GM18873 (cell line): ENCODE results near the gene IGBP1.
"Not testable (repeated sequence)": the region's sequence is repeated elsewhere in the genome, so short reads cannot be mapped to it uniquely, and the experiment has no call there.

Experiments
- ATAC-seq: cut with Tn5 transposase; IDR thresholded peaks from one replicate; pipeline ENCODE4 v1.9.1; 2021; ENCODE audit warnings: mild to moderate bottlenecking, moderate library complexity, moderate number of reproducible peaks; ENCODE audit not compliant: unreplicated experiment, low FRiP score

IGBP1 gene

DNA sequence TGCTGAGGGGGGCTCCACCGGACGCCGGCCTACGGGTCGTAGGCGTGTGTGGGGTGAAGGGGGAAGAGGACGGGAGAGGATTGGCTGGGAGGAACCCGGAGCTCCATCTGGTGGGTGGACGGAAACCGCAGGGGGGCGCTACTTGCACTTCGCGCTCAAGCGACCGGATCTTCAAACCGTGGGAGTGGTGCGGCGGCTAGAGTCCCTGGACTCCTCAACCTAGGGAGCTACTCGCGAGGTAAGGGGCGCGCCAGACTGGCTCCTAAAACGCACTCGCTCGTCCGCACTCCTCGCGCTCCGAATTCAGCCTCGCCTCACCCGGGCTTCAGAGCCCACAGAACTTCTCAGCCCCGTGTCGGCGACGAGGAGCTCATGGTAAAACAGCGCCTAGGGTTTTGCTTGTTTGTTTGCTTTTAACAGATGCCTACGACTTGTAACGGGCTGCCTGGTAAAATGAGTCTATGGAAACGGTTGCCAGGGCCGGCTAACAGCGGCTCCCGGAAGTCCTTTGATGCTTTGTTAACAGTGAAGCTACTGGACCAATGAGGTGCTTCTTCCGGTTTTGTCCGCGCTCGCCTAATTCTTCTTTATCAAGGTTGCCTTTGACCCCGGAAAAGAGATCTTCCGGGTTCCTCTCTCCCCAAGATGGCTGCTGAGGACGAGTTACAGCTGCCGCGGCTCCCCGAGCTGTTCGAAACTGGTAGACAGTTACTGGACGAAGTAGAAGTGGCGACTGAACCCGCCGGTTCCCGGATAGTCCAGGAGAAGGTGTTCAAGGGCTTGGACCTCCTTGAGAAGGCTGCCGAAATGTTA, at the start of gene IGBP1:
Gene IGBP1, plus strand, starts transcription at position 145 of the 813 bp plus-strand sequence. Its CDS starts 501 bp downstream, at position 646.
- peak; percentile 85 for ATAC-seq

GRCh38 chrX:70084592-70085240, 48.5 kb upstream of the IGBP1 start:
- ATAC-seq = no peak

GRCh38 chrX:70087857-70088630, 45.2 kb upstream of the IGBP1 start:
- ATAC-seq = no peak

GRCh38 chrX:70088751-70089150, 44.5 kb upstream of the IGBP1 start:
- ATAC-seq = no peak

- ATAC-seq = no peak
Measured at GRCh38 chrX:70089604-70090297, 43.5 kb upstream of the IGBP1 start.

GRCh38 chrX:70092247-70092646, 41.0 kb upstream of the IGBP1 start:
- ATAC-seq = peak; percentile 57

DNA sequence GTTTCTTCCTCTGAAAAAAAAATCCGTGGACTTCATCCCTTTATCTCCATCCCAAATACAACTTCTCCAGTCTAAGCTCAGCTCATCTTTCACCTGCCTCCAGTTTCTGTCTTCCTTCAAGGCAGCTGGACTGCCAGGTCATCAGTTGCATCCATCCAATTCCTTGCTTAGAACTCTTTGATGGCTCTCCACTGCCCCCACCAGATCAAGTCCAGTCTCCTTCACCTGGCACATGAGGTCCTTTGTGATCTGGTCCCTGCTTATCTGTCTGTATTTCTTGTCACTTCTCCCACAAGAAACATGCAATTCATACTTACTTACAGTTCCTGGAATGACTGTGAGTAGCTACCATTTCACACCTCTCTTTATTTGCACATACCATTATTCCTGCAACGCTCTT, 37.2 kb upstream of the IGBP1 start:
- no peak for ATAC-seq

DNA sequence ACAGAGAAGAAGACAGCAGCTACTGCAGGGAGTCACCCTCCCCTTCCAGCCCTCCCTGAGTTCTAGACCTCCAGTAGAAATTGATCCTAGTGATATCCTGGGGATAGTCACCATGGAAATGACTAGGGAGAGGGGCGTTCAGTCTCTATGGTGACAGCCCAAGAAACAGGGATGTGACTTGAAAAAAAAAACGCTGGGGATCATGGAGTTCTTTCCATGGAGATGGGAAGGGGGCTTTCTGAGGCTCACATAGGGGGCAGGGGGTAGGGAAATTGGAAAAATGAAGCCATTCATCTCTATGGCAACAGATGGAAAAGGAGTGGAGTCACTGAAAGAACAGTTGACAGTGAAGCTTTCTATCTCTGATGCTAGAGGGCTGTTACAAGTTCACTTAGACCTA, 28.0 kb upstream of the IGBP1 start:
- ATAC-seq = no peak

GRCh38 chrX:70111436-70112026, 21.7 kb upstream of the IGBP1 start:
- ATAC-seq = not testable (repeated sequence)

DNA sequence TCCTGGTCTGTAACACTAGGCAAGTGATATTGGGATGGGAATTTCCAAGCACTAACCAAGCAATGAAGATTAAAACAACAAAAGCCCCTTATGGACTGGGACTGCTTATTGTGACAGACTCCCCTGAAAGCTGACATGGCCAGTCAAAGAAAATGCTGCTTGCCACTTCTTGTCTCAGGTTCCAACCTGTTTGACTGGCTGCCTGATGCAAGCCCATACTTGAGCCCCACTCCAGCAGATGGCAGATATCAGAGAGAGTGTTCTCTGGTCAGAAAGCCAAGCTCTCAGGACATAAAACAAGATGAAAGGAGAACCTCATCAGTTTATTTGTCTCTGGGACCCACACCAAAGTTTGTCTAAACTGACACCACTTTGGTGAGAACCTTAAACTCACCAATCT, 15.5 kb upstream of the IGBP1 start:
- no peak for ATAC-seq

- not testable (repeated sequence) for ATAC-seq
Measured at GRCh38 chrX:70123014-70123413, 10.2 kb upstream of the IGBP1 start.

GRCh38 chrX:70124678-70125077, 8.6 kb upstream of the IGBP1 start:
- ATAC-seq = no peak

DNA sequence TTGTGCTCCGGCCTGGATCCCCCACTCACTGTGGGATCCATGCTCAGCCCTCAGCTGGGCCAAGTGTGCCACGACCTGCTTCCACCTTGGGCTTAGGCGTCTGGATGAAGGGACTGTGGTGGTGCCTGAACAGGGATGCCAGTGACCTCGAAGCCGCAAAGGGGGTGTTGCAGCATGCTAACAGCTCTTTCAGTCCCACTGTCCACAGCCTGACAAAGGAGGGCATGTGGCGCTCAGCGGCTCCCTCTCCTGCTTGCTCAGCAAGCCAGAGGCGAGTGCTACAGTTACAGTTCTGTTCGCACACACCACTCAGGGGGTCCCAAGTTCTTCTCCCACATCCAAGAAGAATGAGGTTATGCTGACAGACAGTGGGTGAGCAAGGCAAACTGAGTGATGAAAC, 5.2 kb upstream of the IGBP1 start:
- no peak for ATAC-seq

GRCh38 chrX:70129816-70130215, 3.4 kb upstream of the IGBP1 start:
- no peak for ATAC-seq

- ATAC-seq = no peak
Measured at GRCh38 chrX:70132224-70132623, 1.0 kb upstream of the IGBP1 start.

- no peak for ATAC-seq
Measured at GRCh38 chrX:70132877-70133302, 357 bp upstream of the IGBP1 start.

GRCh38 chrX:70134116-70134477, 850 bp downstream of the IGBP1 start:
- peak; percentile 17 for ATAC-seq

DNA sequence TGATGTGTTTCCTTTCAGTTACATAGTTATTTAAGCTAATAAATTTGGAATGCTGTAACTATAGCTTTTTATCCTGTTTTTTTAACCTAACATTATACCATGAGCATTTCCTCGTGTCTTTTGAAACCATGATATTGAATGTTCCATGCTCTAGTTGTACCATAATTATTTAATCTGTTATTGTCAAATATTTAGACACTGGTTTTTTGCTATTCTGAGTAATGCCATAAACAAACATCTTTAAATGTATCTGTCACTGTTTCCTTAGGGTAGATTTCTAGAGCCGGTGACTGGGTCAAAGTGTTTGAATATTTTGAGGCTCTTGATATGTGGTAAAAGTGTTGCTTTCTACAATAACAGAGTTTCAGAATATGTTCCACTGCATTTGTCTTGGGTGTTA, 5.4 kb downstream of the IGBP1 start:
- ATAC-seq = no peak

GRCh38 chrX:70139736-70140135, 6.5 kb downstream of the IGBP1 start:
- no peak for ATAC-seq

DNA sequence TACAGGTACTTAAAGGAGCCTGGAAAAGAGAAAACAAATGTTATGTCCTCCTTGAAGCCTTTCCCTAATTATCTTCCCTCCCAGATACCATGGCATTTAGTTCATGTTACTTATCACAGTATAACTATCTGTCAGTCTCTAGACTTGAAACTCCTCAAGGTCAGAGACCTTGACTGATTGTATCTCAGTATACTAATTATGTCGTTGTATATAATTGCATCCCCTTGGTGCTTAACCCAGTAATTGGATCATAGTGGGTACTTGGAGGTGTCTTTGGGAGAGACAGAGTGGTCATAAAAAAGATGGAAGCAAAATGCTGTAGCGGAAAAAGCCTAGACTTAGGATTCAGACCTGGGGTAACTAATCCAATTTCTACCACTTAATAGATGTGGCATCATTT, 8.1 kb downstream of the IGBP1 start:
- no peak for ATAC-seq
